Immature natural killer cell (primary cell): ENCODE measurements around the gene CHMP5. TPM values are rescaled to one million over a fixed set of nuclear protein-coding genes. Genes with fewer than 3 reads are reported as not detected.

Experiments
- DNase-seq, 3 donors: peaks; one replicate each; pipeline ENCODE4 v3.0.0; 2022; ENCODE audit warnings: mixed read lengths in 1 of 3
- H3K27ac Mint-ChIP-seq, 6 donors: one replicate each; pipeline ENCODE4 v1.8.0; 2020; ENCODE audit warnings: mixed read lengths in 6 of 6, mild to moderate bottlenecking in 5 of 6, inconsistent platforms in 4 of 6, moderate library complexity in 3 of 6
- H3K27me3 Mint-ChIP-seq, 3 donors: one replicate each; pipeline ENCODE4 v1.8.0; 2020 to 2021; ENCODE audit warnings: low read depth in 3 of 3, mild to moderate bottlenecking in 3 of 3, mixed read lengths in 3 of 3, moderate library complexity in 3 of 3, inconsistent platforms in 1 of 3
- H3K36me3 Mint-ChIP-seq, 3 donors: one replicate each; pipeline ENCODE4 v1.8.0; 2020; ENCODE audit warnings: mixed read lengths in 3 of 3, inconsistent platforms in 2 of 3, mild to moderate bottlenecking in 2 of 3
- H3K4me1 Mint-ChIP-seq, 2 donors: one replicate each; pipeline ENCODE4 v1.8.0; 2020; ENCODE audit warnings: inconsistent platforms in 2 of 2, mild to moderate bottlenecking in 2 of 2, mixed read lengths in 2 of 2, moderate library complexity in 1 of 2
- H3K4me3 Mint-ChIP-seq, 5 donors: one replicate each; pipeline ENCODE4 v1.8.0; 2020; ENCODE audit warnings: mild to moderate bottlenecking in 5 of 5, mixed read lengths in 5 of 5, inconsistent platforms in 3 of 5, moderate library complexity in 3 of 5
- H3K9me3 Mint-ChIP-seq, 6 donors: one replicate each; pipeline ENCODE4 v1.8.0; 2020; ENCODE audit warnings: mild to moderate bottlenecking in 6 of 6, mixed read lengths in 6 of 6, inconsistent platforms in 4 of 6, moderate library complexity in 3 of 6
- polyA plus RNA-seq, 3 donors: library from polyadenylated mRNA; unstranded; fragments of 300-500 nt; fragmentation: Illumina TruSeq; gene quantifications; one replicate each; pipeline ENCODE4 v1.2.3, GENCODE V29; 2021

CHMP5 gene
- polyA plus RNA-seq, 3 donors from 2014 or later, result 44.0 to 66.2 (median 57.6) TPM

DNA sequence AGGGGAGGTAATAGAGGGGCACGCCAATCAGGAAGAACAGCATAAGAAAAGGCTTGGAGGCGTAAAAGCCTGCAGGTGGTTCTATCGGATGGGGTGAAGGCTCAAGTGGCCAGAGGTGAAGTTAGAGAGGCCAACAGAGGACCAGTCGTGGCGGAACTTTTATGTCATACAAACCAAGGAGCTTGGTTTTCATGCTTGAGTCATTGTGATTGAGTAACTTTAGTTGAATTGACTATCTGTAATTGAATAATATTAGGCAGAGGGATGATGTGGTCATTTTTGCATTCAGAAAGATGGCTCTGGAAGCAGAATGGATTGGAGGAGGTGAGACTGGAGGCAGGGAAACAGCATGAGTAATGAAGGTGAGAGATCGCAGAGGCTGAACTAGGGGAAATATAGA lies 32.0 kb upstream of the CHMP5 start:
- Mint-ChIP-seq H3K27me3 (peaks cover 0 to 7% (median 3%) of the 10 kb centered on the region in 3 donors), H3K27ac (no peak overlapping the region), H3K4me3 (no peak overlapping the region), H3K9me3 (no peaks in the 10 kb centered on the region), H3K36me3 (no peaks in the 10 kb centered on the region), H3K4me1 (no peaks in the 10 kb centered on the region)
- no peak for DNase-seq

- no peaks in the 10 kb centered on the region for H3K36me3 Mint-ChIP-seq
- peaks cover 0 to 7% (median 2%) of the 10 kb centered on the region in 3 donors for H3K27me3 Mint-ChIP-seq
- no peak overlapping the region for H3K27ac Mint-ChIP-seq
- no peak overlapping the region for H3K4me3 Mint-ChIP-seq
- H3K4me1 Mint-ChIP-seq, result no peaks in the 10 kb centered on the region
- H3K9me3 Mint-ChIP-seq, result no peaks in the 10 kb centered on the region
- DNase-seq, result no peak
Observed at GRCh38 chr9:33233626-33234342, 31.1 kb upstream of the CHMP5 start.

- no peak overlapping the region for H3K4me3 Mint-ChIP-seq
- no peaks in the 10 kb centered on the region for H3K9me3 Mint-ChIP-seq
- H3K27me3 Mint-ChIP-seq, result peaks cover 0 to 7% (median 2%) of the 10 kb centered on the region in 3 donors
Observed at GRCh38 chr9:33234511-33235467, 30.1 kb upstream of the CHMP5 start.

DNA sequence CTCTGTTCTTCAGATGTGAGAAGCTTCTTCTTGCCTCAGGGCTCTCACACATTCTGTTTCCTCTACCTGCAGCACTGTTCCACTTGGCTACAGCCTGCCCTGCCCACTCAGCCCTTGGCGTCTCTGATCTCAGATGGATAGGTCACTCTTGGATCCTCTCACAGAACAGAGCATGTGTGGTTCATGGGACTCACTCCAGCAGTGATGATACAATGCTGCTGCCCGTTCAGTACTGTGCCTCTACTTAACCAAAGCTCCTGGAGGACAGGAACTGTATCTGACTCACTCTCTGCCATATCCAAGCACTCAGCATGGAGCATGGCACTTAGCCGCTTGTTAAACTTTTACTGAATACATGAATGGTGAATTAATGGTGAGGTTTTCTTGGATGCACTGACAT lies 28.3 kb upstream of the CHMP5 start:
- no peaks in the 10 kb centered on the region for H3K9me3 Mint-ChIP-seq
- H3K27me3 Mint-ChIP-seq, result peaks cover 0 to 4% (median 4%) of the 10 kb centered on the region in 3 donors
- no peak overlapping the region for H3K4me3 Mint-ChIP-seq
- DNase-seq, result no peak
- no peaks in the 10 kb centered on the region for H3K36me3 Mint-ChIP-seq
- H3K4me1 Mint-ChIP-seq, result no peaks in the 10 kb centered on the region
- peak overlapping the region in 1 of 6 donors; percentile 51 for H3K27ac Mint-ChIP-seq

More at GRCh38 chr9:33234511-33235467, 30.1 kb upstream of the CHMP5 start:
- H3K36me3 Mint-ChIP-seq, result no peaks in the 10 kb centered on the region
- no peak overlapping the region for H3K27ac Mint-ChIP-seq
- H3K4me1 Mint-ChIP-seq, result no peaks in the 10 kb centered on the region
- DNase-seq, result no peak

DNA sequence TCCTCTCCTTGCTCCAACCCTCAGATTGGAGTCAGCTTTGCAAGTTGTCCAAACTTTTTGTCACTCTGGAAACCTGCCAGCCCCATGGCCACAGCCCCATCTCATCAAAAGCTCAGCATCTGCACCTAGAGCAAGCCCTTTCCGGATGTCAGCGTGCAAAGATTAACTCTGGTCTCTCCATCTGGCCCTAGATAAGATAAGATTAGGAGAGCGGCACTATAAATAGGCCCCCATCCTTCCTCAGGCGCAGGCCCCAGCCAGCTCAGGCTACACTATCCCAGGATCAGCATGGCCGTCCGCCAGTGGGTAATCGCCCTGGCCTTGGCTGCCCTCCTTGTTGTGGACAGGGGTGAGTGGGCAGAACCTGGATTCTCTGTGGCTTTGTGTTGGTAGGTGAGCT lies 24.9 kb upstream of the CHMP5 start, which contains the start of gene SPINK4:
SPINK4 (plus strand) TSS at position 247 of the 400 bp plus-strand sequence; CDS start at position 289, 42 bp downstream.
- Mint-ChIP-seq H3K27me3 (peaks cover 0 to 6% (median 2%) of the 10 kb centered on the region in 3 donors), H3K9me3 (no peaks in the 10 kb centered on the region), H3K4me1 (no peaks in the 10 kb centered on the region), H3K4me3 (no peak within 1 kb of the TSS), H3K27ac (no peak within 1 kb of the TSS), H3K36me3 (peaks cover 0 to 3% (median 0%) of the 10 kb centered on the region in 3 donors)
- DNase-seq, result no peak

- no peak overlapping the region for H3K27ac Mint-ChIP-seq
- H3K9me3 Mint-ChIP-seq, result no peaks in the 10 kb centered on the region
- no peaks in the 10 kb centered on the region for H3K4me1 Mint-ChIP-seq
- peaks cover 0 to 6% (median 2%) of the 10 kb centered on the region in 3 donors for H3K27me3 Mint-ChIP-seq
- H3K4me3 Mint-ChIP-seq, result no peak overlapping the region
- H3K36me3 Mint-ChIP-seq, result peaks cover 0 to 6% (median 0%) of the 10 kb centered on the region in 3 donors
- DNase-seq, result no peak
Observed at GRCh38 chr9:33241298-33241697, 23.6 kb upstream of the CHMP5 start.

- H3K27ac Mint-ChIP-seq, result no peak overlapping the region
- H3K4me1 Mint-ChIP-seq, result no peaks in the 10 kb centered on the region
Observed at GRCh38 chr9:33242609-33243134, 22.2 kb upstream of the CHMP5 start.

DNA sequence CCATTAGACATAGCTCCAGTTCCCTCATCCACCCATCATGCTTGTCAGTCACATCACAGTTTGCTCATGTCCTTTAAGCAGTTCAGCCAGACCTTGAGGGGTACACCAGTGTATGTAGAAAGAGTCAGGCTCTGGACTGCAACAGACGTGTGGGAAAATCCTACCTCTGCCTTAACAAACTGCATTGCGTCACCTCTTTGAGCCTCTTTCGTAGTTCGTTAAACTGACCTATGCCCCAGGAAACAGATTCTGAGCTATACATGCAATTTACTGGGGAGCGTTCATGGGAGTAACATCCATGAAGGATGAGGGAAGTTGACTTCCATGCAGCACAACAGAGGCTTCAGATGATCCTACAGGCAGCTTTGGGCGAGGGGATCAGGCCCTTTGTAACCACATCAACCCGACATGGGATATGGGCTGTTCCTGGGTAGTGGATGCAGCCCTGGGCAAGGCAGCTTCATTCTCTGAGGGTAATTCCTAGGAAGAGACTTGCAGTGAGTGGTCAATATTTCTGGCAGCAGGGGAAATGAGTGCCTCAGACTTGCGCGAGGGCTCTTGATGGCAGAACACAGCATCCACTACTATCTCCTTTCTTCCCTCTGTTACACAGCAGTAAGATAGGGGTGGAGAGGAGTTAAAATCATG lies 20.6 kb upstream of the CHMP5 start:
- peaks cover 0 to 6% (median 2%) of the 10 kb centered on the region in 3 donors for H3K27me3 Mint-ChIP-seq
- H3K27ac Mint-ChIP-seq, result no peak overlapping the region
- H3K4me3 Mint-ChIP-seq, result no peak overlapping the region
- H3K9me3 Mint-ChIP-seq, result peaks cover 0 to 1% (median 0%) of the 10 kb centered on the region in 6 donors
- peaks cover 6 to 13% (median 10%) of the 10 kb centered on the region in 3 donors for H3K36me3 Mint-ChIP-seq
- DNase-seq, result no peak
- H3K4me1 Mint-ChIP-seq, result no peaks in the 10 kb centered on the region

More at GRCh38 chr9:33242609-33243134, 22.2 kb upstream of the CHMP5 start:
- H3K9me3 Mint-ChIP-seq, result peaks cover 0 to under 1% (median 0%) of the 10 kb centered on the region in 6 donors
- DNase-seq, result no peak
- no peak overlapping the region for H3K4me3 Mint-ChIP-seq
- peaks cover 5 to 10% (median 10%) of the 10 kb centered on the region in 3 donors for H3K36me3 Mint-ChIP-seq
- peaks cover 0 to 2% (median 2%) of the 10 kb centered on the region in 3 donors for H3K27me3 Mint-ChIP-seq

- H3K9me3 Mint-ChIP-seq, result peaks cover 0 to 1% (median 0%) of the 10 kb centered on the region in 6 donors
- peaks cover 0 to 7% (median 2%) of the 10 kb centered on the region in 3 donors for H3K27me3 Mint-ChIP-seq
- H3K36me3 Mint-ChIP-seq, result peaks cover 6 to 14% (median 13%) of the 10 kb centered on the region in 3 donors
- no peak overlapping the region for H3K27ac Mint-ChIP-seq
- no peak for DNase-seq
- no peak overlapping the region for H3K4me3 Mint-ChIP-seq
- no peaks in the 10 kb centered on the region for H3K4me1 Mint-ChIP-seq
Observed at GRCh38 chr9:33245341-33245740, 19.5 kb upstream of the CHMP5 start.

DNA sequence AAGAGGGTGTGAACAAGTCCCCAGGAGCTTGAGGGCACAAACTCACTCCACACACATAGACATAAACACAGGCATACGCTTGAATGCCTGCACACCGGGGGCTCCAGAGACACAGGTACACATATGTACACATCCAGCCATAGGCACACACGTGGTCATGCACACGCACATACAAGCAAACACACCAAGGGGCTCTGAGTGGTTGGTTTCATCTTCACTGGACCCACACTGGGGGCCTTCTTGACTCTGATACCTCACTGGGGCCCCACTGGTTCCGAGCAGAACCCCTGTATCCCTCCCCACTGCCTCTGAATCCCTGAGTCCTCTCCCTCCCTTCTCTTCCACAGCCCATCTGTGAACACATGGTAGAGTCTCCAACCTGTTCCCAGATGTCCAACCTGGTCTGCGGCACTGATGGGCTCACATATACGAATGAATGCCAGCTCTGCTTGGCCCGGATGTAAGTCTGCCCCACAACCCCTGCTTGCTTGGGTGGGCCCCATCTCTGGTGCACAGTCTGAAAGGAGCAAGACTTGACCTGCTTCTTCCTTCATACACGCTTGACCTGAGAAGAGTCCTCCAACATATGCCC lies 18.5 kb upstream of the CHMP5 start:
- H3K9me3 Mint-ChIP-seq, result peaks cover 0 to 1% (median 0%) of the 10 kb centered on the region in 6 donors
- no peaks in the 10 kb centered on the region for H3K4me1 Mint-ChIP-seq
- no peak for DNase-seq
- peaks cover 0 to 5% (median 2%) of the 10 kb centered on the region in 3 donors for H3K27me3 Mint-ChIP-seq
- H3K36me3 Mint-ChIP-seq, result peaks cover 6 to 15% (median 14%) of the 10 kb centered on the region in 3 donors
- no peak overlapping the region for H3K27ac Mint-ChIP-seq
- H3K4me3 Mint-ChIP-seq, result no peak overlapping the region

GRCh38 chr9:33248606-33249005 lies 16.2 kb upstream of the CHMP5 start:
- no peak for DNase-seq
- Mint-ChIP-seq H3K4me3 (no peak overlapping the region), H3K4me1 (no peaks in the 10 kb centered on the region), H3K9me3 (peaks cover 0 to 1% (median 0%) of the 10 kb centered on the region in 6 donors), H3K27ac (no peak overlapping the region), H3K27me3 (peaks cover 0 to 5% (median 0%) of the 10 kb centered on the region in 3 donors), H3K36me3 (peaks cover 13 to 26% (median 22%) of the 10 kb centered on the region in 3 donors)

DNA sequence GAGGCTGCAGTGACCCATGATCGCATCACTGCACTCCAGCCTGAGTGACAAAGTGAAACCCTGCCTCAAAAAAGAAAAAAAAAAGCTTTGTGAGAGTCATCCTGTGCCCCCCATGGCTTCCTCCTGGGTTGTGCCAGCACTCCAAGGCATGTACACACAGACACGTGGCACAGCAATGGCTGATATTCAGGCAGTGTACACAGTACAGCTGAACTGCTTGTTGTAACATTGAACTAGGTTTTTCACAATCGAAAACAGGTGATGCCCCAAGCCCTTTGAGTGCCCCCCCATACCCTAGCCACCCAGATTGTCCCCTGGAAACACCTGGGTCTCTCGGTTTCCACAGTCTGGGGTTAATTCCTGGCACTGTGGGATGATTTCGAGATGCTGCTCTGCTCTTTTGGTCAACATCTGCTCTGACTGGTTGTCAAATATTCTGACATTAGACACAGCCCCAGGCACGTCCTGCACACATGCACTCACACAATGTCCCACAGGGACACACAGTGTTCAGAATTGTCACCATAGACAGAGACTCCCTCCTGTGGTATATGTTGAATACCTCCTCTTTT lies 15.7 kb upstream of the CHMP5 start:
- H3K4me3 Mint-ChIP-seq, result no peak overlapping the region
- peak overlapping the region in 1 of 6 donors; percentile 41 for H3K27ac Mint-ChIP-seq
- H3K27me3 Mint-ChIP-seq, result peaks cover 0 to 5% (median 0%) of the 10 kb centered on the region in 3 donors
- no peak for DNase-seq
- peaks cover 13 to 28% (median 22%) of the 10 kb centered on the region in 3 donors for H3K36me3 Mint-ChIP-seq
- H3K9me3 Mint-ChIP-seq, result peaks cover 0 to 1% (median 0%) of the 10 kb centered on the region in 6 donors
- no peaks in the 10 kb centered on the region for H3K4me1 Mint-ChIP-seq
